Mucosa of stomach (tissue), 1 donor: Measurements from ENCODE around the gene PRR20B.
"Not testable (repeated sequence)": the region's sequence is repeated elsewhere in the genome, so short reads cannot be mapped to it uniquely, and the experiment has no call there.

Experiments
- H3K27me3 ChIP-seq: one replicate; pipeline ENCODE4 v1.7.0; 2013; ENCODE audit warnings: mild to moderate bottlenecking, low read length; ENCODE audit not compliant: control insufficient read depth, insufficient read depth
- H3K36me3 ChIP-seq: one replicate; pipeline ENCODE4 v1.7.0; 2013; ENCODE audit warnings: low read length; ENCODE audit not compliant: control insufficient read depth, insufficient read depth
- H3K4me1 ChIP-seq: one replicate; pipeline ENCODE4 v1.7.0; 2013; ENCODE audit warnings: mild to moderate bottlenecking, low read length; ENCODE audit not compliant: control insufficient read depth, insufficient read depth
- H3K4me3 ChIP-seq: one replicate; pipeline ENCODE4 v1.7.0; 2013; ENCODE audit warnings: low read length
- H3K9ac ChIP-seq: one replicate; pipeline ENCODE4 v1.7.0; 2013; ENCODE audit warnings: mild to moderate bottlenecking, low read length, moderate library complexity
- H3K9me3 ChIP-seq: one replicate; pipeline ENCODE4 v1.7.0; 2013; ENCODE audit warnings: mild to moderate bottlenecking, low read length, moderate library complexity; ENCODE audit not compliant: control insufficient read depth
- donor health status: Pancreatic carcinoma.

The PRR20B gene

GRCh38 chr13:57147188-57147587, at the start of gene PRR20B:
TSS of gene PRR20B (plus strand) at chr13:57147488. CDS start at chr13:57147875, 387 bp downstream.
- H3K9ac ChIP-seq, H3K4me1 ChIP-seq, H3K36me3 ChIP-seq, H3K9me3 ChIP-seq, H3K4me3 ChIP-seq, H3K27me3 ChIP-seq: not testable (repeated sequence)

DNA sequence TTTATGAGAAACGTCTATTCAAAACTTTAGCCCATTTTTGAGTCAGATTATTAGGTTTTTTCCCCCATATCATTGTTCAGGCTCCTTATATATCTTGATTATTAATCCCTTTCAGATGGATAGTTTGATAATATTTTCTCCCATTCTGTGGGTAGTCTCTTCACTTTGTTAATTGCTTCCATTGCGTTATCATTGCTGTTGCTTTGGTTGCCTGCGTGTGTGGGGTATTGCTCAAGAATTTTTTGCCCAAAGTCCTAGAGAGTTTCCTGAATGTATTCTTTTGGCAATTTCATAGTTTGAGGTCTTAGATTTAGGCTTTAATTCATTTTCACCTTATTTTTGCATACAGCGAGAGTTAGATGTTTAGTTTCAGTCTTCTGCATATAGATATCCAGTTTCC, 32.3 kb upstream of the PRR20B start:
- Histone ChIP-seq H3K27me3 (no peaks in the 10 kb centered on the region), H3K9me3 (no peaks in the 10 kb centered on the region), H3K4me3 (no peak overlapping the region), H3K9ac (no peak overlapping the region), H3K4me1 (no peaks in the 10 kb centered on the region), H3K36me3 (no peaks in the 10 kb centered on the region)

- Histone ChIP-seq H3K4me3 (no peak overlapping the region), H3K9me3 (no peaks in the 10 kb centered on the region), H3K36me3 (no peaks in the 10 kb centered on the region), H3K4me1 (no peaks in the 10 kb centered on the region), H3K9ac (no peak overlapping the region), H3K27me3 (no peaks in the 10 kb centered on the region)
These were observed 23.6 kb upstream of the PRR20B start for GRCh38 chr13:57123681-57124080.

DNA sequence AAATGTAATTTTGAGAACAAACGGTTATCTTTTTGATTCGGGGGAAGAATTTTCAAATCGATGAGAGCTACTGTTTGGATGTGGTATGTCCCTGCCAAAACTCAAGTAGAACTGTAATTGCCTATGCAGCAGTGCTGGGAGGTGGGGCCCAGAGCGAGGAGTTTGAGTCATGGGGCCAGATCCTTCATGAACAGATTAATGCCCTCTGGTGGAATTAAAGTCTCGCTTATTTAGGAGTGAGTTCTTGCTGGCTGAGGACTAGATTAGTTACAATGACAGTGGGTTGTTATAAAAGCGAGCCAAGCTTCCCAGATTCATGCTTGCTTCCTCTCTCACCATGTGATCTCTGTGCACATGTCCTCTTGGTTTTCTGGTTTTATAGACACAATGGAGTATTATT, 18.4 kb upstream of the PRR20B start:
- Histone ChIP-seq H3K27me3 (no peaks in the 10 kb centered on the region), H3K4me1 (no peaks in the 10 kb centered on the region), H3K9ac (no peak overlapping the region), H3K9me3 (no peaks in the 10 kb centered on the region), H3K4me3 (no peak overlapping the region), H3K36me3 (no peaks in the 10 kb centered on the region)

GRCh38 chr13:57136093-57136492, 11.2 kb upstream of the PRR20B start:
- no peak overlapping the region for H3K9ac ChIP-seq
- no peaks in the 10 kb centered on the region for H3K36me3 ChIP-seq
- no peaks in the 10 kb centered on the region for H3K9me3 ChIP-seq
- no peak overlapping the region for H3K4me3 ChIP-seq
- H3K27me3 ChIP-seq, result no peaks in the 10 kb centered on the region
- no peaks in the 10 kb centered on the region for H3K4me1 ChIP-seq

- H3K9me3 ChIP-seq, result no peaks in the 10 kb centered on the region
- no peaks in the 10 kb centered on the region for H3K36me3 ChIP-seq
- H3K4me3 ChIP-seq, result no peak overlapping the region
- H3K4me1 ChIP-seq, result no peaks in the 10 kb centered on the region
- H3K27me3 ChIP-seq, result no peaks in the 10 kb centered on the region
- H3K9ac ChIP-seq, result no peak overlapping the region
These were observed 9.7 kb upstream of the PRR20B start for GRCh38 chr13:57137585-57137984.

DNA sequence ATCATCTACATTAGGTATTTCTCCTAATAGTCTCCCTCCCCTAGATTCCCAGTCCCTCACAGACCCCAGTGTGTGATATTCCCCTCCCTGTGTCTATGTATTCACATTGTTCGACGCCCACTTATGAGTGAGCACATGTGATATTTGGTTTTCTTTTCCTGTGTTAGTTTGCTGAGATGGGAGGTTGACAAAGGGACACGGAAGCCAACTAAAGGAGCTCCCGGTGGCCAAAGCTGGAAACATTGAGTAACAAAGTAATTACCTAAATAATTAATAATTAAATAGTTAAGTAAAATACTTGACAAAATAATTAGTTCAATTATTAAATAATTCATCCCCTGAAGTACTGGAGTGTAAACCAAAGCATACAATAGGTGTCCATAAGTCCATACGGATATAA, 8.3 kb upstream of the PRR20B start:
- no peaks in the 10 kb centered on the region for H3K4me1 ChIP-seq
- H3K4me3 ChIP-seq, result no peak overlapping the region
- H3K36me3 ChIP-seq, result no peaks in the 10 kb centered on the region
- H3K27me3 ChIP-seq, result no peaks in the 10 kb centered on the region
- H3K9ac ChIP-seq, result no peak overlapping the region
- no peaks in the 10 kb centered on the region for H3K9me3 ChIP-seq

DNA sequence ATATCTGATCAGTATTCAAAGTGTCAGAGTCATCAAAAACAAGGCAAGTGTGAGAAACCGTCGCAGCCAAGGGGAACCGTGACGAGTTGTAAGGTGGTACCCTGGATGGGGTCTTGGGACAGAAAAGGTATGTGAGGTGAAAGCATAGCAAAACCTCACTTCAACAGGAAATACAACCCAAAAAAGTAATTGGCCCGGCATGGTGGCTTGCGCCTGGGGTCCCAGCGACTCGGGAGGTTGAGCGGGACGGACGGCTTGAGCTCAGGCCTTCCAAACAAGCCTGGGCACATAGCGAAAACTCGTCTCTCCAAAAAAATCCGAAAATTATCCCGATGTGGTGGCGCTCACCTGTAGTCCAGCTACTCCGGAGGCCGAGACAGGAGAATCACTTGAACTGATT, 7.5 kb upstream of the PRR20B start:
- not testable (repeated sequence) for H3K4me1 ChIP-seq, H3K9me3 ChIP-seq, H3K36me3 ChIP-seq, H3K4me3 ChIP-seq, H3K27me3 ChIP-seq, H3K9ac ChIP-seq

- H3K9ac ChIP-seq, H3K4me1 ChIP-seq, H3K4me3 ChIP-seq, H3K9me3 ChIP-seq, H3K36me3 ChIP-seq, H3K27me3 ChIP-seq: not testable (repeated sequence)
These were observed 6.9 kb upstream of the PRR20B start, which contains the start of gene PRR20A for GRCh38 chr13:57140235-57140968. TSS of gene PRR20A (plus strand) at chr13:57140918. CDS start at chr13:57141305, 387 bp downstream.

- H3K4me3 ChIP-seq, H3K9me3 ChIP-seq, H3K9ac ChIP-seq: not testable (repeated sequence)
These were observed 818 bp downstream of the PRR20B start for GRCh38 chr13:57148106-57148505.

GRCh38 chr13:57153761-57154160, 6.5 kb downstream of the PRR20B start, which contains the start of gene PRR20C:
TSS of gene PRR20C (plus strand) at chr13:57154061. CDS start at chr13:57154448, 387 bp downstream.
- H3K27me3 ChIP-seq, H3K9me3 ChIP-seq, H3K4me3 ChIP-seq, H3K4me1 ChIP-seq, H3K9ac ChIP-seq, H3K36me3 ChIP-seq: not testable (repeated sequence)

More at GRCh38 chr13:57148106-57148505, 818 bp downstream of the PRR20B start:
- H3K36me3 ChIP-seq, H3K27me3 ChIP-seq, H3K4me1 ChIP-seq: not testable (repeated sequence)

- H3K27me3 ChIP-seq, H3K9me3 ChIP-seq, H3K4me1 ChIP-seq, H3K4me3 ChIP-seq, H3K9ac ChIP-seq, H3K36me3 ChIP-seq: not testable (repeated sequence)
These were observed 13.0 kb downstream of the PRR20B start, which contains the start of gene PRR20D for GRCh38 chr13:57160332-57160731. TSS of gene PRR20D (plus strand) at chr13:57160632. CDS start at chr13:57161019, 387 bp downstream.

DNA sequence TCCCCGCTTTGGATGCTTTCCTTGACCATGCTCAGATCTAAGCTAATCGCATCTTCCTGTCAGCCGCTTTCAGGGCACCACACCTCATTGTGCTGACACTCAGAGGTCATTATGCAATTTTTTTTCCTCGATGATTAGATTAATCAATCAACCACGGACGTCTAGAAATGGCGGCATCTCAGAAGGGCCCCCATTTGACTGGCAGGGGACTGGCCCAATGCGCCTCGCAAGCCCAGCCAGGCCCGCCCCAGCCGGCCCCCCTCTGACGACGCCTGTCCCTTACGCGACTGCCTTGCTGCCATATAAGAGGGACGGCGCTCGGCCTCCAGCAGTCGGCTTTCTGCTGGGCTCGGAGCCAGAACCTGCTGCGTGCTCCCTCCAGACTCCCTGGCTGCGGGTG, 19.6 kb downstream of the PRR20B start, which contains the start of gene PRR20E:
PRR20E (plus strand) TSS at position 301 of the 400 bp plus-strand sequence. CDS start 387 bp downstream, outside the sequence.
- not testable (repeated sequence) for H3K9me3 ChIP-seq, H3K4me3 ChIP-seq, H3K9ac ChIP-seq, H3K36me3 ChIP-seq, H3K27me3 ChIP-seq, H3K4me1 ChIP-seq
